Breast epithelium (tissue), 4 donors: ENCODE measurements around the gene FLNB. TPM values are rescaled to one million over a fixed set of nuclear protein-coding genes. Genes with fewer than 3 reads are reported as not detected.

ENCODE experiments used
- DNase-seq, 2 donors: peaks; one replicate each; pipeline ENCODE4 v3.0.0-alpha.2; 2019; ENCODE audit warnings: low spot score in 2 of 2
- H3K27ac ChIP-seq, 2 donors: fragments of 200-600 bp; sonication (generic) in 1 of 2; one replicate each; pipeline ENCODE4 v1.5.1; 2016 to 2019; ENCODE audit warnings: mild to moderate bottlenecking in 1 of 2
- H3K27me3 ChIP-seq, 2 donors: fragments of 200-600 bp; sonication (generic) in 1 of 2; one replicate each; pipeline versions ENCODE4 v1.5.1 to v1.6.0; 2017 to 2019; ENCODE audit warnings: control low read depth in 1 of 2, mild to moderate bottlenecking in 1 of 2
- H3K36me3 ChIP-seq: fragments of 200-600 bp; one replicate; pipeline ENCODE4 v1.5.1; 2019
- H3K4me1 ChIP-seq, 2 donors: fragments of 200-600 bp; sonication (generic); one replicate each; pipeline ENCODE4 v1.5.1; 2016 to 2019; ENCODE audit warnings: control low read depth in 1 of 2
- H3K4me3 ChIP-seq, 3 donors: fragments of 200-600 bp; sonication (generic); 1 replicate in 2 of 3; 2 replicates in 1 of 3; pipeline ENCODE4 v1.5.1; 2016 to 2019; ENCODE audit warnings: mild to moderate bottlenecking in 3 of 3, moderate library complexity in 2 of 3
- H3K9me3 ChIP-seq, 2 donors: fragments of 200-600 bp; sonication (generic) in 1 of 2; one replicate each; pipeline ENCODE4 v1.5.1; 2016 to 2019; ENCODE audit warnings: control low read depth in 1 of 2
- POLR2A ChIP-seq: fragments of 450-650 bp; IDR thresholded peaks from one replicate; pipeline ENCODE4 v1.6.1; 2016; ENCODE audit warnings: antibody characterized with exemption, mild to moderate bottlenecking, moderate library complexity
- POLR2AphosphoS5 ChIP-seq, 3 donors: sonication (generic); formaldehyde crosslinking; IDR thresholded peaks; one replicate each; pipeline ENCODE4 v1.6.1; 2017; ENCODE audit warnings: antibody characterized with exemption in 3 of 3
- intact Hi-C: fragments of 100-400 bp; cut with DNase I; formaldehyde crosslinking; loops from one replicate; pipeline ENCODE4 v1.15.1; 2023; ENCODE audit warnings: low total_unique reads
- total RNA-seq, 3 donors: library from RNA; depleted of rRNA; stranded (reverse); fragments of >200 nt; gene quantifications; one replicate each; pipeline ENCODE4 v1.1.0, GENCODE V29; 2016
- TF ChIP-seq, protein P1 (sequence below), 3 donors: fragments of 450-650 bp; IDR thresholded peaks; one replicate each; pipeline ENCODE4 v1.5.1; 2016 to 2017; ENCODE audit warnings: antibody characterized with exemption in 3 of 3, mild to moderate bottlenecking in 3 of 3, moderate library complexity in 3 of 3

Gene FLNB
- total RNA-seq, 3 donors from 2014 or later, result 40.3 to 242 (median 164) TPM

DNA sequence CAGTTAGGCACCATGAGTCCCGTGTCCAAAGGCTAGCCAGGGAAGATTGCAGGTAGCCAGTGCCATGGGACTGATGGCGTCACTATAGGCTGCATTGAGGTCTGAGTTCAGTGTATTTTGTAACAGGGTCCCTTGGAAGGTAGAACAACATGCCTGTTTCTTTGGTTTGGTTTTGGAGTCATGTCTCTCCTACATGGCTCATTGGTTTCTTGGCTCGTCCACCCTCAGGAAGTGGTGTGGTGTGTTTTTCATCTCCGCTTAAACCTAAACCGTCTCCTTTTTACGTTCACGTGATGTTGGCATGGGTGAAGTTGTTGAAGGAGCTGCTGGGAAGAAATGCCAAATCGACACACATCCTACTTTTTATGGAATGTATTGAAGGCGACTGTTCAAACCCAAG, 71.6 kb downstream of the FLNB start:
- intact Hi-C loops, result no loop called here
- Histone ChIP-seq H3K9me3 (no peaks in the 10 kb centered on the region), H3K36me3 (no peaks in the 10 kb centered on the region), H3K27me3 (no peaks in the 10 kb centered on the region), H3K4me1 (no peaks in the 10 kb centered on the region), H3K27ac (no peak overlapping the region), H3K4me3 (no peak overlapping the region)
- no peak for TF ChIP-seq POLR2AphosphoS5 (IDR thresholded peaks at IDR 0.05)
- TF ChIP-seq, protein P1, sequence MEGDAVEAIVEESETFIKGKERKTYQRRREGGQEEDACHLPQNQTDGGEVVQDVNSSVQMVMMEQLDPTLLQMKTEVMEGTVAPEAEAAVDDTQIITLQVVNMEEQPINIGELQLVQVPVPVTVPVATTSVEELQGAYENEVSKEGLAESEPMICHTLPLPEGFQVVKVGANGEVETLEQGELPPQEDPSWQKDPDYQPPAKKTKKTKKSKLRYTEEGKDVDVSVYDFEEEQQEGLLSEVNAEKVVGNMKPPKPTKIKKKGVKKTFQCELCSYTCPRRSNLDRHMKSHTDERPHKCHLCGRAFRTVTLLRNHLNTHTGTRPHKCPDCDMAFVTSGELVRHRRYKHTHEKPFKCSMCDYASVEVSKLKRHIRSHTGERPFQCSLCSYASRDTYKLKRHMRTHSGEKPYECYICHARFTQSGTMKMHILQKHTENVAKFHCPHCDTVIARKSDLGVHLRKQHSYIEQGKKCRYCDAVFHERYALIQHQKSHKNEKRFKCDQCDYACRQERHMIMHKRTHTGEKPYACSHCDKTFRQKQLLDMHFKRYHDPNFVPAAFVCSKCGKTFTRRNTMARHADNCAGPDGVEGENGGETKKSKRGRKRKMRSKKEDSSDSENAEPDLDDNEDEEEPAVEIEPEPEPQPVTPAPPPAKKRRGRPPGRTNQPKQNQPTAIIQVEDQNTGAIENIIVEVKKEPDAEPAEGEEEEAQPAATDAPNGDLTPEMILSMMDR (IDR thresholded peaks at IDR 0.05), result no peak
- no peak for DNase-seq

DNA sequence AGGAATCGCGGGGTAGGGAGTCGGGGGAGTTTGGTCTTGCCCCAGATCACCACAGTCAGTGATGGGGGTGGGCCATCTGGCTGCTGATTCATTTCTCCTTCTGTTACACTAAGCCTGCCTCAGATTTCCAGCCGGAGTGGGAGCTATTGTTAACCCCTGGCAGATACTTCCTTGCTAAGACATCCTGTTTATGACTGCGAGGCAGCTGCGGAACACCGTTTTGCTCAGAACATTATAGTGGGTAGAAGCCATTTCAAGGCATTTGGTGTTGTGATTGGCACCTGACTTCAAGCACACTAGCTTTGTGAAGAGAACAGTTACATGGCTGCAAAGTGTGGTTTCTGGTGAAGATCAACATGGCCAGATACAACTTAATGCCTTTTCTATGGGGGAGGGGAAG, 73.8 kb downstream of the FLNB start:
- intact Hi-C loops, result no loop called here
- no peak for DNase-seq
- Histone ChIP-seq H3K36me3 (no peaks in the 10 kb centered on the region), H3K27me3 (no peaks in the 10 kb centered on the region), H3K9me3 (no peaks in the 10 kb centered on the region), H3K27ac (peak overlapping the region in 1 of 2 donors; percentile 6), H3K4me3 (no peak overlapping the region), H3K4me1 (no peaks in the 10 kb centered on the region)
- TF ChIP-seq POLR2A (no peak), POLR2AphosphoS5 (IDR thresholded peaks at IDR 0.05) (no peak)
- TF ChIP-seq, protein P1 (IDR thresholded peaks at IDR 0.05), result no peak

DNA sequence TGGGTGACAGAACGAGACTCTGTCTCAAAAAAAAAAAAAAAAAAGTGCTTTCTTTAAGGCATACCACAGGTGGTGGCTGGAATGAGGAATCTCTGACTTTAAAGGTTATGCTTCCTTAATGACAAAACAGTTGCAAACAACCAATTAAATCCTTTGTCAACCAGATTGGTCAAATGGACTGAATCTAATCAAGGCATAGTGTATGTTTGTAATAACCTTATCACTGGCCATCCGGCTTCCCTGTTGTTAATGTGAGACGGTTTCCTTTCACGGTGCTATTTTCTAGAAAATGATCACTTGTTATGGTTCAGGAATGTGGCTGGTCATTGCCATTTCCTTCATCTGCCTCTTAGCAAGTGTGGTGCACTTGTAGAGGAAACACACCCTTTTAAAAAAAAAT, 75.9 kb downstream of the FLNB start:
- no peaks in the 10 kb centered on the region for H3K27me3 ChIP-seq
- DNase-seq, result no peak
- TF ChIP-seq POLR2A (no peak), POLR2AphosphoS5 (IDR thresholded peaks at IDR 0.05) (no peak)
- TF ChIP-seq, protein P1 (IDR thresholded peaks at IDR 0.05), result no peak
- peak overlapping the region in 1 of 2 donors; percentile 45 for H3K27ac ChIP-seq
- no peaks in the 10 kb centered on the region for H3K9me3 ChIP-seq
- H3K36me3 ChIP-seq, result no peaks in the 10 kb centered on the region
- intact Hi-C loops, result no loop called here
- H3K4me1 ChIP-seq, result no peaks in the 10 kb centered on the region
- H3K4me3 ChIP-seq, result no peak overlapping the region

GRCh38 chr3:58084788-58085543, 76.7 kb downstream of the FLNB start:
- no peak for DNase-seq
- Histone ChIP-seq H3K36me3 (no peaks in the 10 kb centered on the region), H3K27ac (peak overlapping the region; percentile 30 to 62), H3K9me3 (no peaks in the 10 kb centered on the region), H3K4me3 (no peak overlapping the region), H3K4me1 (no peaks in the 10 kb centered on the region), H3K27me3 (no peaks in the 10 kb centered on the region)
- intact Hi-C loops, result no loop called here
- TF ChIP-seq POLR2AphosphoS5 (IDR thresholded peaks at IDR 0.05) (no peak), POLR2A (no peak)
- TF ChIP-seq, protein P1 (IDR thresholded peaks at IDR 0.05), result no peak

DNA sequence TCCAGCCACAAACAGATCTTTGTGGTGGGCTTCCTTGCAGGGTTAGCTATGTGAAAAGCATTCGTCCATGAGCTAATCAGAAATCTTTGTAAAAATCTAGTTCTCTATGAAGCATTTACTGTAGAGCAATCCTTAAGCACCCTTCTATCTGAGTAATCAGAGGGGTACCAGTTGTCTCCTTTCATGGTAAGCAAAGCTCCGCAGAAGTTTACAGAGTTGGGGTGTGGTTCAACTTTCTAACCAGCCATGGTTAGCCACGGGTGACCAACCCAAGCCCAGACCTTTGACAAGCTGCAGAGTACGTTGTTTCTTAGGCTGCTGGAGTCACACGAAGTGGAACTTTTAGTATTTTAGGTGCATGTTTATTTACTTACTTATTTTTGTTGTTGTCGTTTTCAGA, 77.4 kb downstream of the FLNB start:
- no peak overlapping the region for H3K4me3 ChIP-seq
- TF ChIP-seq POLR2A, result no peak
- TF ChIP-seq, protein P1 (IDR thresholded peaks at IDR 0.05), result no peak
- no peak for TF ChIP-seq POLR2AphosphoS5 (IDR thresholded peaks at IDR 0.05)
- H3K36me3 ChIP-seq, result no peaks in the 10 kb centered on the region
- no peaks in the 10 kb centered on the region for H3K9me3 ChIP-seq
- DNase-seq, result no peak
- H3K27ac ChIP-seq, result peak overlapping the region; percentile 30 to 62
- H3K4me1 ChIP-seq, result no peaks in the 10 kb centered on the region
- no peaks in the 10 kb centered on the region for H3K27me3 ChIP-seq
- intact Hi-C loops, result no loop called here
